H9 (cell line): ENCODE measurements around the gene FOXR1. TPM values are rescaled to one million over a fixed set of nuclear protein-coding genes. Genes with fewer than 3 reads are reported as not detected.

ENCODE experiments used
- DNase-seq: peaks from one replicate; pipeline ENCODE4 v3.0.0-alpha.2; 2017
- H2AFZ ChIP-seq: one replicate; pipeline ENCODE4 v1.6.1; 2013; ENCODE audit warnings: mild to moderate bottlenecking, low read length, control low read depth, moderate library complexity
- H2AK5ac ChIP-seq: 2 replicates; pipeline ENCODE4 v1.6.1; 2013; ENCODE audit warnings: low read length, control low read depth, mixed read lengths; ENCODE audit not compliant: insufficient read length
- H2BK120ac ChIP-seq: one replicate; pipeline ENCODE4 v1.6.1; 2013; ENCODE audit warnings: low read depth, mild to moderate bottlenecking, low read length, control low read depth, inconsistent platforms; ENCODE audit not compliant: poor library complexity, severe bottlenecking
- H2BK12ac ChIP-seq: 2 replicates; pipeline ENCODE4 v1.6.1; 2013; ENCODE audit warnings: low read length, control low read depth, mixed read lengths, low read depth; ENCODE audit not compliant: insufficient read length
- H2BK15ac ChIP-seq: 2 replicates; pipeline ENCODE4 v1.6.1; 2013; ENCODE audit warnings: low read depth, low read length, control low read depth
- H2BK20ac ChIP-seq: one replicate; pipeline ENCODE4 v1.6.1; 2013; ENCODE audit warnings: low read depth, mild to moderate bottlenecking, low read length, control low read depth, inconsistent platforms; ENCODE audit not compliant: poor library complexity, severe bottlenecking
- H2BK5ac ChIP-seq: 2 replicates; pipeline ENCODE4 v1.6.1; 2013; ENCODE audit warnings: low read length, control low read depth, mixed read lengths; ENCODE audit not compliant: insufficient read length
- H3K14ac ChIP-seq: 2 replicates; pipeline ENCODE4 v1.6.1; 2013; ENCODE audit warnings: low read length, control low read depth; ENCODE audit not compliant: insufficient read depth
- H3K18ac ChIP-seq: 2 replicates; pipeline ENCODE4 v1.6.1; 2013; ENCODE audit warnings: low read depth, mild to moderate bottlenecking, mixed read lengths, low read length, control low read depth; ENCODE audit not compliant: insufficient read length
- H3K23ac ChIP-seq: 2 replicates; pipeline ENCODE4 v1.6.1; 2013; ENCODE audit warnings: low read length, control low read depth, mixed read lengths, low read depth; ENCODE audit not compliant: insufficient read length
- H3K23me2 ChIP-seq: 2 replicates; pipeline ENCODE4 v1.6.1; 2013; ENCODE audit warnings: low read depth, mild to moderate bottlenecking, mixed read lengths, low read length, control low read depth; ENCODE audit not compliant: insufficient read length, poor library complexity, severe bottlenecking
- H3K27ac ChIP-seq: 2 replicates; pipeline ENCODE4 v1.5.1; 2013; ENCODE audit warnings: low read length, control low read depth, mixed read lengths, low read depth; ENCODE audit not compliant: insufficient read length
- H3K27me3 ChIP-seq: 2 replicates; pipeline ENCODE4 v1.6.1; 2013; ENCODE audit warnings: low read length, control low read depth, inconsistent platforms; ENCODE audit not compliant: insufficient read depth
- H3K4ac ChIP-seq: 2 replicates; pipeline ENCODE4 v1.6.1; 2013; ENCODE audit warnings: low read depth, mild to moderate bottlenecking, control low read depth, inconsistent platforms, low read length, moderate library complexity
- H3K4me1 ChIP-seq: 2 replicates; pipeline ENCODE4 v1.6.1; 2013; ENCODE audit warnings: low read length, control low read depth, inconsistent platforms; ENCODE audit not compliant: insufficient read depth
- H3K4me2 ChIP-seq: 2 replicates; pipeline ENCODE4 v1.6.1; 2013; ENCODE audit warnings: low read length, control low read depth, mixed read lengths; ENCODE audit not compliant: insufficient read length, insufficient read depth
- H3K56ac ChIP-seq: 2 replicates; pipeline ENCODE4 v1.6.1; 2013; ENCODE audit warnings: low read depth, mild to moderate bottlenecking, mixed read lengths, low read length, control low read depth; ENCODE audit not compliant: insufficient read length
- H3K79me1 ChIP-seq: 2 replicates; pipeline ENCODE4 v1.6.1; 2013; ENCODE audit warnings: low read depth, mild to moderate bottlenecking, moderate library complexity, low read length, control low read depth, inconsistent platforms; ENCODE audit not compliant: insufficient read depth, poor library complexity, severe bottlenecking
- H3K79me2 ChIP-seq: 2 replicates; pipeline ENCODE4 v1.6.1; 2013; ENCODE audit warnings: low read length, control low read depth, inconsistent platforms; ENCODE audit not compliant: insufficient read depth
- H3K9ac ChIP-seq: 2 replicates; pipeline ENCODE4 v1.6.1; 2013; ENCODE audit warnings: low read length, control low read depth, mixed read lengths; ENCODE audit not compliant: insufficient read length; ENCODE audit errors: extremely low read depth
- H3K9me3 ChIP-seq: one replicate; pipeline ENCODE4 v1.6.1; 2013; ENCODE audit warnings: low read depth, low read length, inconsistent platforms; ENCODE audit not compliant: control insufficient read depth
- H3T11ph ChIP-seq: one replicate; pipeline ENCODE4 v1.6.1; 2013; ENCODE audit warnings: mild to moderate bottlenecking, low read length, control low read depth, inconsistent platforms
- H4K20me1 ChIP-seq: one replicate; pipeline ENCODE4 v1.6.1; 2013; ENCODE audit not compliant: control insufficient read depth, insufficient read length, insufficient read depth
- H4K5ac ChIP-seq: 2 replicates; pipeline ENCODE4 v1.6.1; 2013; ENCODE audit warnings: low read depth, mild to moderate bottlenecking, mixed read lengths, low read length, control low read depth; ENCODE audit not compliant: insufficient read length
- H4K8ac ChIP-seq: replicated peaks from 2 replicates; pipeline ENCODE4 v1.6.1; 2013; ENCODE audit warnings: low read length, control low read depth, mixed read lengths, low read depth; ENCODE audit not compliant: insufficient read length
- H4K91ac ChIP-seq: 2 replicates; pipeline ENCODE4 v1.6.1; 2013; ENCODE audit warnings: low read depth, mild to moderate bottlenecking, moderate library complexity, mixed read lengths, low read length, control low read depth; ENCODE audit not compliant: insufficient read length
- H3K27ac Mint-ChIP-seq, 3 experiments: 2 replicates in 2 of 3; 3 replicates in 1 of 3; pipeline ENCODE4 v1.8.0; 2020 to 2021; ENCODE audit warnings: mixed read lengths in 3 of 3, mild to moderate bottlenecking in 1 of 3, moderate library complexity in 1 of 3
- H3K27me3 Mint-ChIP-seq: 2 replicates; pipeline ENCODE4 v1.8.0; 2021; ENCODE audit warnings: low read depth, mild to moderate bottlenecking, moderate library complexity, mixed read lengths
- H3K36me3 Mint-ChIP-seq, 3 experiments: 2 replicates in 2 of 3; 3 replicates in 1 of 3; pipeline ENCODE4 v1.8.0; 2020 to 2021; ENCODE audit warnings: low read depth in 3 of 3, mixed read lengths in 3 of 3; ENCODE audit not compliant: insufficient read depth in 1 of 3
- H3K4me1 Mint-ChIP-seq, 2 experiments: 2 replicates each; pipeline ENCODE4 v1.8.0; 2020; ENCODE audit warnings: mixed read lengths in 2 of 2
- H3K4me3 Mint-ChIP-seq, 2 experiments: 2 replicates in 1 of 2; 3 replicates in 1 of 2; pipeline ENCODE4 v1.8.0; 2020 to 2021; ENCODE audit warnings: mild to moderate bottlenecking in 2 of 2, mixed read lengths in 2 of 2, moderate library complexity in 1 of 2
- H3K9me3 Mint-ChIP-seq, 2 experiments: 2 replicates in 1 of 2; 3 replicates in 1 of 2; pipeline ENCODE4 v1.8.0; 2020; ENCODE audit warnings: mild to moderate bottlenecking in 2 of 2, mixed read lengths in 2 of 2, moderate library complexity in 1 of 2
- WGBS: extraction: QIAGEN DNeasy Blood & Tissue Kit; methylation state at CpG from one replicate; pipeline ENCODE4 v1.1.7; 2013; ENCODE audit warnings: missing lambda C conversion rate, low lambda C conversion rate, mixed read lengths; ENCODE audit not compliant: insufficient read length; ENCODE audit errors: extremely low coverage; 5-methylcytosine and 5-hydroxymethylcytosine counted together
- total RNA-seq: library from RNA; stranded (reverse); gene quantifications from 2 replicates; pipeline ENCODE4 v1.2.1, GENCODE V29; 2021
- TF ChIP-seq, protein P1 (sequence below): fragments of 200-600 bp; sonication (generic); conservative IDR thresholded peaks from 3 replicates; pipeline ENCODE4 v1.8.0; 2021; ENCODE audit warnings: antibody characterized with exemption, mild to moderate bottlenecking

The FOXR1 gene
- total RNA-seq, 1 experiment from 2014 or later, result not detected

DNA sequence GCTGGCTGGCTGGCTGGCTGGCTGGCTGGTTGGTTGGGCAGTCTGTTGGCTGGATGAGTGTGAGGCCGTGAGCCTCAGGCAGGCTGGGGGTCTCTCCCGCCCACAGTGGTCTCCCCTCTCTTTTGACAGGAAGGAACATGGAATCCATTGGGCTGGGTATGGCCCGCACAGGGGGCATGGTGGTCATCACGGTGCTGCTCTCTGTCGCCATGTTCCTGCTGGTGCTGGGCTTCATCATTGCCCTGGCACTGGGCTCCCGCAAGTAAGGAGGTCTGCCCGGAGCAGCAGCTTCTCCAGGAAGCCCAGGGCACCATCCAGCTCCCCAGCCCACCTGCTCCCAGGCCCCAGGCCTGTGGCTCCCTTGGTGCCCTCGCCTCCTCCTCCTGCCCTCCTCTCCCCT is 13.6 kb upstream of the FOXR1 start:
- no peak overlapping the region for H3K56ac ChIP-seq
- peaks cover 27% of the 10 kb centered on the region for H3K27me3 Mint-ChIP-seq
- no peak overlapping the region for H3T11ph ChIP-seq
- peaks cover 12 to 17% of the 10 kb centered on the region in 2 experiments for H3K4me1 Mint-ChIP-seq
- no peak overlapping the region for H3K9ac ChIP-seq
- no peak overlapping the region for H3K4ac ChIP-seq
- no peak overlapping the region for H3K27ac Mint-ChIP-seq
- WGBS, result no CpG with 5 or more reads among the region's 8 CpGs
- no peak overlapping the region for H3K23ac ChIP-seq
- no peaks in the 10 kb centered on the region for H3K9me3 ChIP-seq
- no peak overlapping the region for H3K18ac ChIP-seq
- H4K20me1 ChIP-seq, result no peaks in the 10 kb centered on the region
- no peaks in the 10 kb centered on the region for H3K36me3 Mint-ChIP-seq
- H3K23me2 ChIP-seq, result no peaks in the 10 kb centered on the region
- no peak overlapping the region for H2AFZ ChIP-seq
- no peak overlapping the region for H2AK5ac ChIP-seq
- DNase-seq, result no peak
- H3K79me1 ChIP-seq, result no peaks in the 10 kb centered on the region
- no peak overlapping the region for H3K27ac ChIP-seq
- no peak overlapping the region for H4K8ac ChIP-seq
- H3K4me3 Mint-ChIP-seq, result no peak overlapping the region
- no peak overlapping the region for H2BK12ac ChIP-seq
- H3K27me3 ChIP-seq, result no peaks in the 10 kb centered on the region
- no peak overlapping the region for H2BK120ac ChIP-seq
- no peak overlapping the region for H2BK20ac ChIP-seq
- no peak overlapping the region for H2BK5ac ChIP-seq
- H4K5ac ChIP-seq, result no peak overlapping the region
- no peak overlapping the region for H3K4me2 ChIP-seq
- no peaks in the 10 kb centered on the region for H3K9me3 Mint-ChIP-seq
- no peaks in the 10 kb centered on the region for H3K79me2 ChIP-seq
- H3K14ac ChIP-seq, result no peak overlapping the region
- TF ChIP-seq, protein P1, sequence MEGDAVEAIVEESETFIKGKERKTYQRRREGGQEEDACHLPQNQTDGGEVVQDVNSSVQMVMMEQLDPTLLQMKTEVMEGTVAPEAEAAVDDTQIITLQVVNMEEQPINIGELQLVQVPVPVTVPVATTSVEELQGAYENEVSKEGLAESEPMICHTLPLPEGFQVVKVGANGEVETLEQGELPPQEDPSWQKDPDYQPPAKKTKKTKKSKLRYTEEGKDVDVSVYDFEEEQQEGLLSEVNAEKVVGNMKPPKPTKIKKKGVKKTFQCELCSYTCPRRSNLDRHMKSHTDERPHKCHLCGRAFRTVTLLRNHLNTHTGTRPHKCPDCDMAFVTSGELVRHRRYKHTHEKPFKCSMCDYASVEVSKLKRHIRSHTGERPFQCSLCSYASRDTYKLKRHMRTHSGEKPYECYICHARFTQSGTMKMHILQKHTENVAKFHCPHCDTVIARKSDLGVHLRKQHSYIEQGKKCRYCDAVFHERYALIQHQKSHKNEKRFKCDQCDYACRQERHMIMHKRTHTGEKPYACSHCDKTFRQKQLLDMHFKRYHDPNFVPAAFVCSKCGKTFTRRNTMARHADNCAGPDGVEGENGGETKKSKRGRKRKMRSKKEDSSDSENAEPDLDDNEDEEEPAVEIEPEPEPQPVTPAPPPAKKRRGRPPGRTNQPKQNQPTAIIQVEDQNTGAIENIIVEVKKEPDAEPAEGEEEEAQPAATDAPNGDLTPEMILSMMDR, result no peak
- H4K91ac ChIP-seq, result no peak overlapping the region
- H2BK15ac ChIP-seq, result no peak overlapping the region
- H3K4me1 ChIP-seq, result no peaks in the 10 kb centered on the region
